Measurements from ENCODE around the gene ZNF280D.

- no peak for TF ChIP-seq CTCF (IDR thresholded peaks at IDR 0.05)
- TF ChIP-seq, protein P1, sequence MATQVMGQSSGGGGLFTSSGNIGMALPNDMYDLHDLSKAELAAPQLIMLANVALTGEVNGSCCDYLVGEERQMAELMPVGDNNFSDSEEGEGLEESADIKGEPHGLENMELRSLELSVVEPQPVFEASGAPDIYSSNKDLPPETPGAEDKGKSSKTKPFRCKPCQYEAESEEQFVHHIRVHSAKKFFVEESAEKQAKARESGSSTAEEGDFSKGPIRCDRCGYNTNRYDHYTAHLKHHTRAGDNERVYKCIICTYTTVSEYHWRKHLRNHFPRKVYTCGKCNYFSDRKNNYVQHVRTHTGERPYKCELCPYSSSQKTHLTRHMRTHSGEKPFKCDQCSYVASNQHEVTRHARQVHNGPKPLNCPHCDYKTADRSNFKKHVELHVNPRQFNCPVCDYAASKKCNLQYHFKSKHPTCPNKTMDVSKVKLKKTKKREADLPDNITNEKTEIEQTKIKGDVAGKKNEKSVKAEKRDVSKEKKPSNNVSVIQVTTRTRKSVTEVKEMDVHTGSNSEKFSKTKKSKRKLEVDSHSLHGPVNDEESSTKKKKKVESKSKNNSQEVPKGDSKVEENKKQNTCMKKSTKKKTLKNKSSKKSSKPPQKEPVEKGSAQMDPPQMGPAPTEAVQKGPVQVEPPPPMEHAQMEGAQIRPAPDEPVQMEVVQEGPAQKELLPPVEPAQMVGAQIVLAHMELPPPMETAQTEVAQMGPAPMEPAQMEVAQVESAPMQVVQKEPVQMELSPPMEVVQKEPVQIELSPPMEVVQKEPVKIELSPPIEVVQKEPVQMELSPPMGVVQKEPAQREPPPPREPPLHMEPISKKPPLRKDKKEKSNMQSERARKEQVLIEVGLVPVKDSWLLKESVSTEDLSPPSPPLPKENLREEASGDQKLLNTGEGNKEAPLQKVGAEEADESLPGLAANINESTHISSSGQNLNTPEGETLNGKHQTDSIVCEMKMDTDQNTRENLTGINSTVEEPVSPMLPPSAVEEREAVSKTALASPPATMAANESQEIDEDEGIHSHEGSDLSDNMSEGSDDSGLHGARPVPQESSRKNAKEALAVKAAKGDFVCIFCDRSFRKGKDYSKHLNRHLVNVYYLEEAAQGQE (IDR thresholded peaks at IDR 0.05; ENCODE audit: insufficient read depth in 1 of 2, low read depth in 2 of 2, low read length in 1 of 2), result no peak
- no peak for TF ChIP-seq POLR2AphosphoS5 (IDR thresholded peaks at IDR 0.05; ENCODE audit: low read depth, low read length)
- no peak for TF ChIP-seq SIN3A (IDR thresholded peaks at IDR 0.05; ENCODE audit: borderline replicate concordance, insufficient read depth, low read depth, low read length)
- TF ChIP-seq TCF7L2 (IDR thresholded peaks at IDR 0.05; ENCODE audit: low read depth, low read length), result no peak
These were observed 72.4 kb downstream of the ZNF280D start for GRCh38 chr15:56660943-56661342.

Measured in Panc1 (cell line).